HFF-Myc (cell line): Measurements from ENCODE around the gene NPB.

Experiments
- DNase-seq: peaks from one replicate; pipeline ENCODE4 v3.0.0-alpha.2; 2011; ENCODE audit warnings: low read depth; ENCODE audit errors: extremely low read depth
- H3K4me3 ChIP-seq: replicated peaks from 2 replicates; pipeline ENCODE4 v1.5.1; 2011; ENCODE audit warnings: low read depth, mild to moderate bottlenecking, control low read depth, low read length
- TF ChIP-seq, protein P1 (sequence below): IDR thresholded peaks from 2 replicates; pipeline ENCODE4 v1.5.1; 2012; ENCODE audit warnings: mild to moderate bottlenecking, low read depth, low read length, control low read depth; ENCODE audit errors: missing control alignments

Gene NPB

GRCh38 chr17:81885454-81885853 lies 16.6 kb upstream of the NPB start:
- no peak overlapping the region for H3K4me3 ChIP-seq
- DNase-seq, result no peak
- TF ChIP-seq, protein P1, sequence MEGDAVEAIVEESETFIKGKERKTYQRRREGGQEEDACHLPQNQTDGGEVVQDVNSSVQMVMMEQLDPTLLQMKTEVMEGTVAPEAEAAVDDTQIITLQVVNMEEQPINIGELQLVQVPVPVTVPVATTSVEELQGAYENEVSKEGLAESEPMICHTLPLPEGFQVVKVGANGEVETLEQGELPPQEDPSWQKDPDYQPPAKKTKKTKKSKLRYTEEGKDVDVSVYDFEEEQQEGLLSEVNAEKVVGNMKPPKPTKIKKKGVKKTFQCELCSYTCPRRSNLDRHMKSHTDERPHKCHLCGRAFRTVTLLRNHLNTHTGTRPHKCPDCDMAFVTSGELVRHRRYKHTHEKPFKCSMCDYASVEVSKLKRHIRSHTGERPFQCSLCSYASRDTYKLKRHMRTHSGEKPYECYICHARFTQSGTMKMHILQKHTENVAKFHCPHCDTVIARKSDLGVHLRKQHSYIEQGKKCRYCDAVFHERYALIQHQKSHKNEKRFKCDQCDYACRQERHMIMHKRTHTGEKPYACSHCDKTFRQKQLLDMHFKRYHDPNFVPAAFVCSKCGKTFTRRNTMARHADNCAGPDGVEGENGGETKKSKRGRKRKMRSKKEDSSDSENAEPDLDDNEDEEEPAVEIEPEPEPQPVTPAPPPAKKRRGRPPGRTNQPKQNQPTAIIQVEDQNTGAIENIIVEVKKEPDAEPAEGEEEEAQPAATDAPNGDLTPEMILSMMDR, result no peak

DNA sequence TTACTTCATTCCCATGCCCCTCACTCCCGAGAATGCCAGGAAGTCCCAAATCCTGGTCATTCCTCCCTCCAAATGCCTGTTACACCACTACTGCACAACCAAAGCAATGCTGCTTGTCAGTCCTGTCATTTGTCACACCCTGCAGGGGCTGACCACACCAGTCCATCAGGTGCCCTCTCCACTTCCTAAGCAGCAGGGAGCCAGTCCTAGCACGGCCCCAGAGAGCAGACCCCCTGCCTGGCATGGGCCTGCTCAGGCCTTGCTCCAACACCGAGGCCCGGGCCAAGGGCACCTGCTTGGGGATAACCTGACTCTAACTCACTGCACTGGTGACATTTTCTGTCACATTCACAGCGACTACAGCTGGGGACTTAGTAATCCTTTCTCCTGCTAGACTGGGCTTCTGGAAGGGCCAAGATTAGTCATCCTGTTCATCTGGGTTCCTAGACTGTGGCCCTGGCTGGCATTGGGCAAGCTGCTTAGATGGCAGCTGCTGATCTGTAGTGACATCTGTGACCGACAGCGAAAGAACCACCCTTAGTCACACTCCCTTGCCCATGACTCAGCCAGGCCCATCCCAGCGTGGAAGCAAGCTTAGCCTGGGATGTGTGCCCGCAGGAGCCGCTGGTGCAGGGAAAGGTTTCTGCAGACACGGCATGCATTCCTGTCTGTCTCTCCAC lies 16.0 kb upstream of the NPB start:
- DNase-seq, result no peak
- TF ChIP-seq, protein P1, result no peak
- no peak overlapping the region for H3K4me3 ChIP-seq

DNA sequence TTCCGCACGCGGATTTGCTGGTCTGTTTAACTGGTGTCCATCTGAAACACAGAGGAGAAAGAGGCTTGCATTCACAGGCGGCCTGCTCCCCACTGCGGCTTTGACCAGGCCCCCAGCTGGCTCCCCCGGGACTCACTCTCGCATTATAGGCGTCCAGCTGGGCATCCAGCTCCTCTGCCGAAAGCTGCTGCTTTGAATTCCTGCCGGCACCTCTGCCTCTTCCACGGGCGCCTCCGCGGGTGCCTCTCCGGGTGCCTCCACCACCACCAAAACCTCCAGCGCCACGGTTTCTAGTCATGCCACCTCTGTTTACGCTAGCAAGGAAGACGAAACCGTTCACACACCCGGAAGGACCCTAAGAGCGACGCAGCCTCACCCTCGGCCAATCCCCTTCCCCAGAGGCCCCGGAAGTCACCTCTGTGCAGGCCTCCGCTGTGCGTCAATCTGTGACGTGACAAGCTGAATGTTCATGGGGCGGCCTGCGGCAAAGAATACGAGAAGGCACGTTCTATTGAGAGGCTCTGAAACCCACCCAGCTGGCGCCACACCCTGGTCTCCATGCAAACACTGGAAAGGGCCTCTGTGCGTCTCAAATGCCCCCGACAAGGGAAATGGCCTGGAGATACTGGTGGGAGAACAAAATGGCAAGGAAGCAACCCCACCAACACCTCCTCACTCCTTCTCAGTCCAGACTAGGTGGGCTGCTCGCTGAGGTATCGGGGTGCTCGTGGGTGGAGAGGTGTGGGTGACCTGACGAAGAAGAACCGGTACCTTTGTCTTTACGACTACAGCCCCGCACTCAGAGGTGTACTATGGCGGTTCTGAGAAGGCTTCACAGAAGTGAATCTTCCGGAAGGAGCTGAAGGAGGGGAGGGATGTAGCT lies 13.7 kb upstream of the NPB start:
- H3K4me3 ChIP-seq, result no peak overlapping the region
- TF ChIP-seq, protein P1, result no peak
- no peak for DNase-seq

- peak overlapping the region; percentile 73; the same call in 1 of the 2 replicates for H3K4me3 ChIP-seq
- no peak for DNase-seq
- TF ChIP-seq, protein P1, result no peak
These were observed 12.9 kb upstream of the NPB start for GRCh38 chr17:81888988-81889595.

DNA sequence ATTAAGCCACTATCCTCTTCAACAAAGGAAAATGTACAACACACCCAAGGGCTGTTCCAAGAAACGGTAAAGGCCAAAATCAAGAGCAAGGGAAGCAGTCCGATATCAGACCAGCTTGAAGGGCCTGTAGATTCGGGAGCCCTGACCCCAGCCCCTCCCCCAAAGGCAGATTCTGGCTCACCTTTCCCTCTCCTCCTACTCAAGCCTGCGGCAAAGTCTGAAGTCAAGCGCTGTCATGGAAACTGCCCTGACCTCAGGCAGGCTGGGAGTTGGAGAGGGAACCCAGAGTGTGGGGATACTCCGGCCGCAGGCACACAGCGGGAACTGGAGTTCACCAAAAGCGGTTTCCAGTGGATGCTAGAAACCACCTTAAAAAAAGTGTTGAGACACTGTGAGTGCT lies 12.4 kb upstream of the NPB start:
- peak overlapping the region; percentile 73 for H3K4me3 ChIP-seq
- TF ChIP-seq, protein P1, result no peak
- no peak for DNase-seq

DNA sequence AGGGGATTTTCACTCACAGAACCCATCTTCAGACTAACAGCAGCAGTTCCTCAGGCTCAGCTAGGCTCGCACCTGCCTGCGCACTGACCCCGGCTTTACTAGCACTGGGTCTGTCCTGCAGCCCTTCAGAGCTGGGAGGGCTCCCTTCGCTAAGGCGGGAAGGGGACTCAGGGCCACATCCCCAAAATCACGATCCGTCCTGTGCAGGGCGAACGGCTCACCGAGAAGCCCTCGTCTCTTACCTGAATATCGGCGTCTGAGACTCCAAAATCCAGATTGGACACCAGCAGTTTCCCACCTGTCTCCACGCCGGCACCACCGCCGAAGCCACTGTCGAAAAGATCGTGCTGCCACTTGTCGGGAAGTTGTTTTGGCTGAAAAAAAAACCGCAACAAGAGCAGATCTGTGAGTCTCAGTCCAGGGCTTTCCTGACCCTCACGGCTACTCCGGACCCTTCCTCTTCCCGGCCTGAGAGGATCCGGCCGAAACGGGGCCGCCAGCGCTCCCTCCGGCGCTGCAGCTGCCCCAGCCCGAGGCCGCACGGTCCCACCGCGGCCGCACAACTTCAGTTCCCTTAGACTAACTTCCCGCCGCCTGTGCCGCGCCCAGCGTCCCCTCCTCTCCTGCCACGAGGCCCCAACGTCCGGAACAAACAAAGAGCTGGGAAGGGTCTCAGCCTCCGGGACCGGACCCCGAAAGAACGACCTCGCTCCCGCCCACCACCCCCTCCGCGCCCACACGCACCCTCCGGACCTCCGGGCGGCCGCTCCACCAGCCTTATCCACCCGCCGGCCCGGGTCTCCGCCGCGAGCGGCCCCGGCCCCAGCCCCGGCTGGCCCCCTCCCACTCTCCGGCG lies 11.4 kb upstream of the NPB start:
- DNase-seq, result no peak
- H3K4me3 ChIP-seq, result peak overlapping the region; percentile 73
- TF ChIP-seq, protein P1, result no peak
